IgD-negative memory B cell (primary cell): Measurements from ENCODE around the gene PEAK3. TPM values are rescaled to one million over a fixed set of nuclear protein-coding genes. Genes with fewer than 3 reads are reported as not detected.

Experiments used
- H3K27ac Mint-ChIP-seq, 3 donors: one replicate each; pipeline ENCODE4 v1.8.0; 2020 to 2022; ENCODE audit warnings: mild to moderate bottlenecking in 3 of 3, mixed read lengths in 3 of 3, moderate library complexity in 1 of 3
- H3K27me3 Mint-ChIP-seq: one replicate; pipeline ENCODE4 v1.8.0; 2021; ENCODE audit warnings: mixed read lengths
- H3K36me3 Mint-ChIP-seq: one replicate; pipeline ENCODE4 v1.8.0; 2020; ENCODE audit warnings: mild to moderate bottlenecking, mixed read lengths
- H3K4me1 Mint-ChIP-seq, 3 donors: one replicate each; pipeline ENCODE4 v1.8.0; 2020 to 2022; ENCODE audit warnings: mixed read lengths in 3 of 3, mild to moderate bottlenecking in 1 of 3
- H3K4me3 Mint-ChIP-seq, 4 donors: one replicate each; pipeline ENCODE4 v1.8.0; 2020 to 2022; ENCODE audit warnings: mild to moderate bottlenecking in 4 of 4, mixed read lengths in 4 of 4, moderate library complexity in 3 of 4
- H3K9me3 Mint-ChIP-seq, 3 donors: one replicate each; pipeline ENCODE4 v1.8.0; 2020 to 2021; ENCODE audit warnings: mixed read lengths in 3 of 3, mild to moderate bottlenecking in 1 of 3
- polyA plus RNA-seq: library from polyadenylated mRNA; unstranded; fragments of 300-500 nt; fragmentation: Illumina TruSeq; gene quantifications from one replicate; pipeline ENCODE4 v1.2.3, GENCODE V29; 2021

Gene PEAK3
- polyA plus RNA-seq, 1 donor from 2014 or later, result 0.26 TPM

- H3K27me3 Mint-ChIP-seq, result peaks cover 3% of the 10 kb centered on the region
- peaks cover 0 to 2% (median 0%) of the 10 kb centered on the region in 3 donors for H3K9me3 Mint-ChIP-seq
- peak within 1 kb of the TSS; percentile 94 to 97 (median 95) for H3K27ac Mint-ChIP-seq
- peaks cover 25 to 30% (median 26%) of the 10 kb centered on the region in 3 donors for H3K4me1 Mint-ChIP-seq
- peaks cover 4% of the 10 kb centered on the region for H3K36me3 Mint-ChIP-seq
- peak within 1 kb of the TSS; percentile 72 to 91 (median 80) for H3K4me3 Mint-ChIP-seq
These were observed 25.8 kb downstream of the PEAK3 start, which contains the start of gene JSRP1 for GRCh38 chr19:2255982-2256685. TSS of gene JSRP1 (minus strand) at chr19:2256417. CDS start at chr19:2255314, 1,103 bp downstream.

GRCh38 chr19:2255112-2255845 lies 26.7 kb downstream of the PEAK3 start:
- Mint-ChIP-seq H3K27ac (peak overlapping the region in 2 of 3 donors; percentile 43 to 94), H3K4me1 (peaks cover 23 to 27% (median 25%) of the 10 kb centered on the region in 3 donors), H3K36me3 (peaks cover 2% of the 10 kb centered on the region), H3K4me3 (peak overlapping the region in 3 of 4 donors; percentile 43 to 91 (median 72)), H3K27me3 (peaks cover 3% of the 10 kb centered on the region), H3K9me3 (peaks cover 0 to 2% (median 0%) of the 10 kb centered on the region in 3 donors)

DNA sequence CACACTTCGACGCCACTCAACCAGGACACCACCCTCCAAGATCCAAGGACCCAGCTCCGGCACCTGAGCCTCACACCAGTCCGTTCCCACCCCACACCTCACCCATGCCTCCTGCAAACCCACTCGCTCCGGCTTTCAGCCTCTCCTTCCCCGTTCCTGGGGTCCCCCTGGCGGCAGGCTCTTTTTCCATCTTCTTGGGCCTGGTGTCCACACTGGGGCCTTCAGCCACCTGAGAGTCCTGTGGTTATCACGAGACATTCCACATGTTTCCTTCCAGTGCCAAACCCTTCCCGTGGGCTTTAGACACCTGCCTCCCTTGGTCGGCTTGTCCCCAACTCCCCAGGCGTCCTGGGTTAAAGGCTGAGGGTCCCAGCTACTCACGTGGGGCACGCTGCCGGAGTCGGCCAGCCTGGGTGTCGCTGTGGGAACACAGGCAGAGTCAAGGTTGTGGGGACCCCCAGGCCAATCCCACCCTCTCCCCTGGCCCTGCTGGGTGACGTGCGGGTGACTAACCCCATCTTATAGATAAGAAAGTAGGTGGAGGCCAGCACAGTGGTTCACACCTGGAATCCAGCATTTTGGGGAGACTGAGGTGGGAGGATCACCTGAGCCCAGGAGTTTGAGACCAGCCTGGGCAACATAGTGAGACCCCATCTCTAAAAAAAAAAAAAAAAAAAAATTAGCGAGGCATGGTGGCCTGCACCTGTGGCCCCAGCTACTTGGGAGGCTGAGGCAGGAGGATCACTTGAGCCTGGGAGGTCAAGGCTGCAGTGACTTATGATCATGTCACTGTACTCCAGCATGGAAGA lies 27.7 kb downstream of the PEAK3 start:
- H3K4me3 Mint-ChIP-seq, result peak overlapping the region; percentile 28 to 89 (median 62)
- peaks cover 5% of the 10 kb centered on the region for H3K27me3 Mint-ChIP-seq
- peaks cover 0 to 1% (median 0%) of the 10 kb centered on the region in 3 donors for H3K9me3 Mint-ChIP-seq
- peak overlapping the region in 1 of 3 donors; percentile 94 for H3K27ac Mint-ChIP-seq
- peaks cover 20 to 25% (median 20%) of the 10 kb centered on the region in 3 donors for H3K4me1 Mint-ChIP-seq
- no peaks in the 10 kb centered on the region for H3K36me3 Mint-ChIP-seq

DNA sequence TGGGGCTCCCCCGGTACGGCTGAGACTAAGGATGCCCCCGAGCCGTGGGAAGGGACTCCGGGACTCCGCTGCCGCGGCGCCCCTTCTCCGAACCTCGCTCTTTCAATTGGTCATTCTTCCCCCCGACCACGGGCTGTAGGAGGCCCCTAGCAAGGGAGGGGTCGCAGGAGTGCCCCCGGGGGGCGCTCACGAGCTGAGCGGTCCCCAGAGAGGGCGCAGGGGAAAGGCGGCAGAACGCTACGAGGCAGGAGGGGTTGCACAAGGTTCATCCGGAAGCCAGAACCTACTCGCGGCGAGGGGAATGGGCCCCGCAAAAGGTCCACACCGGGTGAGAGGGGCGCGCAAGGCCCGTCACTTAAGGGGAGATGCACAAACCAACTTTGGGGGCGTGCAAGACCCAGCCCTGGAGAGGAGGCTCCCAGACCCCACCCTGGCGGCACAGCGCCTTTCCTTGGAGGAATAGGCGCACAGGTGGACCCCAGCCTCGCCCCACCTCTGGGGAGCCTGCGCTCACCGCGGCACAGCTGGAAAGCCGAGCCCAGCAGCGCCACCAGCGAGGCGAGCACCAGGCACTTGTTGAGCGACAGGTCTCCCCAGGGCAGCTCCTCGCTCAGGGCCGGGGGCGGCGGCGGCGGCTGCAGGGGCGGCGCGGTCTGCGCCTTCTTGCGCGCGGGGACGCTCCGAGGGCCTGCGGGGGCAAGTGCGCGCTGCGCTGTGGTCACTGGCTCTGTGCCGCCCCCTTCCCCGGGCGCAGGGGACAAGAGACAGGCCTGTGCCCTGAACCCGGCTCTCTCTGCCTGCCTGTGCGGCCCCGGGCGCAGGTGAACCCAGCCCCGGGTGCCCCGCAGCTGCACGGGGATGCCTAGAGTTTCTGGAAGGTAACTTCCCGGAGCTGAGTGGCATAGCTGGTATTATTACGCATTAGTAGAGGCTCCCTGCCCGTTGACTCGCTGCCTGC lies 28.6 kb downstream of the PEAK3 start:
- Mint-ChIP-seq H3K4me3 (peak overlapping the region; percentile 76 to 89 (median 82)), H3K27me3 (peaks cover 5% of the 10 kb centered on the region), H3K27ac (peak overlapping the region; percentile 53 to 92 (median 86)), H3K9me3 (no peaks in the 10 kb centered on the region), H3K36me3 (no peaks in the 10 kb centered on the region), H3K4me1 (peaks cover 14 to 21% (median 16%) of the 10 kb centered on the region in 3 donors)

- H3K27me3 Mint-ChIP-seq, result peaks cover 5% of the 10 kb centered on the region
- peak overlapping the region in 2 of 3 donors; percentile 86 to 92 for H3K27ac Mint-ChIP-seq
- peak overlapping the region; percentile 76 to 89 (median 86) for H3K4me3 Mint-ChIP-seq
- peaks cover 10 to 17% (median 14%) of the 10 kb centered on the region in 3 donors for H3K4me1 Mint-ChIP-seq
- H3K9me3 Mint-ChIP-seq, result no peaks in the 10 kb centered on the region
- H3K36me3 Mint-ChIP-seq, result no peaks in the 10 kb centered on the region
These were observed 29.2 kb downstream of the PEAK3 start for GRCh38 chr19:2252797-2253105.

DNA sequence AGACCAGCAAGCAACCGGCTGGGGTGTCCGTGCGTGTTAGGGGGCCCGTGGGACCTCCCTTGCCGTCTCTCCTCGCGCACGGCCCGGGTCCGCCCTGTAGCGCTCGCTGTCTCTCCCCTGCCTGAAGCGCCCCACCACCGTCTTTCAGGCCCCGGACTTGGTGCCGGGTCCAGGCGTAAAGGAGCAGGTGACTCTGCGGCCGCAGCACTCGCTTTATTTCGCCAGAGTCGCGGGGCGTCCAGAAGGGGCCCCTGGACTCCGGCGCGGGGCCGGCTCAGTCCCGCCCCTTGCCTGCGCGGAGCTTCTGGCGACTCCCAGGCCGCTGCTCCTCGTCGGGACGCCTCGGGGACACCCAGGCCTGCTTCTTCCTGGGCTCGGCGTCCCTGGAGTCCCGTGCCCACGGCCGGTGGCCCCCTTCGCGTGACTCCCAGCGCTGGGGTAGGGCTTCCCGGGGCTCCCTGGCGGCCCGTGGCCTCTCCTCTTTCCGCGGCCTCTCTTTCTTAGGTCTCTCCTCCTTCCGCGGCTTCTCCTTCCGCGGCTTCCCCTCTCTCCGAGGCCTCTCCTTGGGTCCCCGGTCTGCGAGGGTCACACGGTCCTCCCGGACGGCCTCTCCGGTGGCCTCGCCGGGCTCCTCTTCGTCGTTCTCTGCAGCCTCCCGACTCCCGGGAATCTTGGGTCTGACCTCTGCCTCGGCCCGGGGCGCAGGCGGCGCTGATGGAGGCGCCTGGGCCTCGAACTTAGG lies 29.7 kb downstream of the PEAK3 start:
- H3K9me3 Mint-ChIP-seq, result no peaks in the 10 kb centered on the region
- H3K27me3 Mint-ChIP-seq, result peaks cover 5% of the 10 kb centered on the region
- H3K27ac Mint-ChIP-seq, result peak overlapping the region in 2 of 3 donors; percentile 86 to 92
- H3K36me3 Mint-ChIP-seq, result no peaks in the 10 kb centered on the region
- peak overlapping the region; percentile 76 to 89 (median 86) for H3K4me3 Mint-ChIP-seq
- peaks cover 9 to 15% (median 14%) of the 10 kb centered on the region in 3 donors for H3K4me1 Mint-ChIP-seq

DNA sequence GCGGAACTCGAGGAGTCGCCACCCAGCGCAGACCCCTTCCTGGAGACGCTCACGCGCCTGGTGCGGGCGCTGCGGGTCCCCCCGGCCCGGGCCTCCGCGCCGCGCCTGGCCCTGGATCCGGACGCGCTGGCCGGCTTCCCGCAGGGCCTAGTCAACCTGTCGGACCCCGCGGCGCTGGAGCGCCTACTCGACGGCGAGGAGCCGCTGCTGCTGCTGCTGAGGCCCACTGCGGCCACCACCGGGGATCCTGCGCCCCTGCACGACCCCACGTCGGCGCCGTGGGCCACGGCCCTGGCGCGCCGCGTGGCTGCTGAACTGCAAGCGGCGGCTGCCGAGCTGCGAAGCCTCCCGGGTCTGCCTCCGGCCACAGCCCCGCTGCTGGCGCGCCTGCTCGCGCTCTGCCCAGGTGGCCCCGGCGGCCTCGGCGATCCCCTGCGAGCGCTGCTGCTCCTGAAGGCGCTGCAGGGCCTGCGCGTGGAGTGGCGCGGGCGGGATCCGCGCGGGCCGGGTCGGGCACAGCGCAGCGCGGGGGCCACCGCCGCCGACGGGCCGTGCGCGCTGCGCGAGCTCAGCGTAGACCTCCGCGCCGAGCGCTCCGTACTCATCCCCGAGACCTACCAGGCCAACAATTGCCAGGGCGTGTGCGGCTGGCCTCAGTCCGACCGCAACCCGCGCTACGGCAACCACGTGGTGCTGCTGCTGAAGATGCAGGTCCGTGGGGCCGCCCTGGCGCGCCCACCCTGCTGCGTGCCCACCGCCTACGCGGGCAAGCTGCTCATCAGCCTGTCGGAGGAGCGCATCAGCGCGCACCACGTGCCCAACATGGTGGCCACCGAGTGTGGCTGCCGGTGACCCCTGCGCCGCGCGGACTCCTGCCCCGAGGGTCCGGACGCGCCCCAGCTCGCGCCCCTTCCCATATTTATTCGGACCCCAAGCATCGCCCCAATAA lies 30.6 kb downstream of the PEAK3 start:
- H3K4me3 Mint-ChIP-seq, result peak overlapping the region; percentile 27 to 89 (median 50)
- H3K9me3 Mint-ChIP-seq, result no peaks in the 10 kb centered on the region
- H3K27ac Mint-ChIP-seq, result peak overlapping the region in 1 of 3 donors; percentile 92

DNA sequence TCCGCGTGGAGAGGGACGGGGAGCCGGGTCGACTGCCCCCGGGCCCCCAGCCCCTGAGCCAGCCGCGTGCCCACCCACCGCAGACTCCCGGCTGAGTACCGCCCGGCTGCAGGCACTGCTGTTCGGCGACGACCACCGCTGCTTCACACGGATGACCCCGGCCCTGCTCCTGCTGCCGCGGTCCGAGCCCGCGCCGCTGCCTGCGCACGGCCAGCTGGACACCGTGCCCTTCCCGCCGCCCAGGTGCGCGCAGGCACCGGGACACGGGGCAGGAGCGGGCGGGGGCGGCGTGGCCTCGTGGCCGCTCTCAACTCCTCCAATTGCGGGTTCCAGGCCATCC lies 31.2 kb downstream of the PEAK3 start:
- Mint-ChIP-seq H3K36me3 (peaks cover 2% of the 10 kb centered on the region), H3K4me1 (peaks cover 2 to 6% (median 4%) of the 10 kb centered on the region in 3 donors), H3K4me3 (no peak overlapping the region), H3K27ac (no peak overlapping the region), H3K9me3 (no peaks in the 10 kb centered on the region), H3K27me3 (peaks cover 5% of the 10 kb centered on the region)

More for the DNA sequence above, 30.6 kb downstream of the PEAK3 start:
- peaks cover 5% of the 10 kb centered on the region for H3K27me3 Mint-ChIP-seq
- H3K4me1 Mint-ChIP-seq, result peaks cover 8 to 10% (median 10%) of the 10 kb centered on the region in 3 donors
- H3K36me3 Mint-ChIP-seq, result no peaks in the 10 kb centered on the region

GRCh38 chr19:2249880-2250765 lies 31.9 kb downstream of the PEAK3 start:
- no peak overlapping the region for H3K27ac Mint-ChIP-seq
- peak overlapping the region in 2 of 4 donors; percentile 55 to 73 for H3K4me3 Mint-ChIP-seq
- H3K36me3 Mint-ChIP-seq, result peaks cover 3% of the 10 kb centered on the region
- peaks cover 5% of the 10 kb centered on the region for H3K27me3 Mint-ChIP-seq
- H3K9me3 Mint-ChIP-seq, result no peaks in the 10 kb centered on the region
- peaks cover 0 to 6% (median 4%) of the 10 kb centered on the region in 3 donors for H3K4me1 Mint-ChIP-seq

GRCh38 chr19:2249010-2249866 lies 32.7 kb downstream of the PEAK3 start, which contains the start of gene AMH:
TSS of gene AMH (plus strand) at chr19:2249323. CDS start at chr19:2249333, 10 bp downstream.
- peak within 1 kb of the TSS in 2 of 4 donors; percentile 38 to 73 for H3K4me3 Mint-ChIP-seq
- peaks cover 0 to 6% (median 4%) of the 10 kb centered on the region in 3 donors for H3K4me1 Mint-ChIP-seq
- H3K36me3 Mint-ChIP-seq, result peaks cover 8% of the 10 kb centered on the region
- H3K9me3 Mint-ChIP-seq, result no peaks in the 10 kb centered on the region
- H3K27ac Mint-ChIP-seq, result no peak within 1 kb of the TSS
- H3K27me3 Mint-ChIP-seq, result peaks cover 5% of the 10 kb centered on the region
